Smooth muscle cell (in vitro differentiated cells): ENCODE measurements around the gene PLA2G4E. TPM values are rescaled to one million over a fixed set of nuclear protein-coding genes. Genes with fewer than 3 reads are reported as not detected.

Experiments
- DNase-seq: peaks from one replicate; lab custom pipeline; 2025; ENCODE audit not compliant: unreplicated experiment; lab: John Stamatoyannopoulos, UW
- H2AFZ ChIP-seq: fragments of 200-600 bp; sonication (generic); 2 replicates; pipeline ENCODE4 v1.6.0; 2016; ENCODE audit warnings: antibody characterized with exemption, low read depth, mild to moderate bottlenecking
- H3F3A ChIP-seq: fragments of 200-600 bp; sonication (generic); 2 replicates; pipeline ENCODE4 v1.6.0; 2017; ENCODE audit warnings: antibody characterized with exemption, low read depth
- H3K27ac ChIP-seq: fragments of 200-600 bp; sonication (generic); 2 replicates; pipeline ENCODE4 v1.5.1; 2016; ENCODE audit warnings: low read depth, mild to moderate bottlenecking
- H3K27me3 ChIP-seq: fragments of 200-600 bp; sonication (generic); 2 replicates; pipeline ENCODE4 v1.6.1; 2016; ENCODE audit warnings: low read depth, mild to moderate bottlenecking
- H3K36me3 ChIP-seq: fragments of 200-600 bp; sonication (generic); 2 replicates; pipeline ENCODE4 v1.5.1; 2016; ENCODE audit warnings: low read depth
- H3K4me1 ChIP-seq: fragments of 200-600 bp; sonication (generic); 2 replicates; pipeline ENCODE4 v1.5.1; 2016; ENCODE audit warnings: low read depth
- H3K4me2 ChIP-seq: fragments of 200-600 bp; sonication (generic); 2 replicates; pipeline ENCODE4 v1.6.0; 2016; ENCODE audit warnings: mild to moderate bottlenecking
- H3K4me3 ChIP-seq: fragments of 200-600 bp; sonication (generic); 2 replicates; pipeline ENCODE4 v1.5.1; 2016; ENCODE audit warnings: mild to moderate bottlenecking
- H3K79me2 ChIP-seq: fragments of 200-600 bp; sonication (generic); 2 replicates; pipeline ENCODE4 v1.6.0; 2016; ENCODE audit warnings: low read depth, mild to moderate bottlenecking
- H3K9ac ChIP-seq: fragments of 200-600 bp; sonication (generic); 2 replicates; pipeline ENCODE4 v1.6.0; 2016; ENCODE audit warnings: low read depth
- H3K9me3 ChIP-seq: fragments of 200-600 bp; sonication (generic); replicated peaks from 2 replicates; pipeline ENCODE4 v1.5.1; 2016; ENCODE audit warnings: low read depth
- H4K20me1 ChIP-seq: fragments of 200-600 bp; sonication (generic); 2 replicates; pipeline ENCODE4 v1.6.0; 2016; ENCODE audit warnings: low read depth
- CTCF ChIP-seq: fragments of 200-600 bp; sonication (generic); IDR thresholded peaks from 2 replicates; pipeline ENCODE4 v1.5.1; 2017; ENCODE audit warnings: borderline replicate concordance, mild to moderate bottlenecking, antibody characterized with exemption; ENCODE audit not compliant: insufficient read depth, poor library complexity, severe bottlenecking
- whole genome bisulfite sequencing: methylation state at CpG from one replicate; pipeline ENCODE4 v1.1.7; 2016; ENCODE audit warnings: low lambda C conversion rate; 5-methylcytosine and 5-hydroxymethylcytosine counted together
- polyA plus RNA-seq: library from polyadenylated mRNA; unstranded; fragments of >200 nt; fragmentation: Nextera tagmentation; extraction: Ambion mirVana; gene quantifications from 2 replicates; pipeline ENCODE4 v1.2.1, GENCODE V29; 2016
- total RNA-seq: library from RNA; depleted of rRNA; stranded (reverse); fragments of >200 nt; gene quantifications from 2 replicates; pipeline ENCODE4 v1.2.3, GENCODE V29; 2014

PLA2G4E gene
- total and polyA plus RNA-seq, 2 experiments from 2014 or later = 1.6 TPM; not detected in 1

GRCh38 chr15:41983621-41984571 lies 36.9 kb downstream of the PLA2G4E start:
- 92% methylated on average over 17 of the region's 17 CpGs for WGBS
- Histone ChIP-seq H3K27me3 (no peaks in the 10 kb centered on the region), H3K9me3 (no peaks in the 10 kb centered on the region), H3K27ac (no peak overlapping the region), H3F3A (no peaks in the 10 kb centered on the region), H3K4me3 (no peak overlapping the region), H3K79me2 (no peaks in the 10 kb centered on the region), H3K9ac (no peak overlapping the region), H3K36me3 (no peaks in the 10 kb centered on the region), H3K4me2 (no peak overlapping the region), H3K4me1 (no peaks in the 10 kb centered on the region), H4K20me1 (no peaks in the 10 kb centered on the region), H2AFZ (no peak overlapping the region)
- no peak for DNase-seq
- TF ChIP-seq CTCF = no peak

GRCh38 chr15:41983221-41983620 lies 37.6 kb downstream of the PLA2G4E start:
- Histone ChIP-seq H3K4me2 (no peak overlapping the region), H4K20me1 (no peaks in the 10 kb centered on the region), H3K4me1 (no peaks in the 10 kb centered on the region), H3K27ac (no peak overlapping the region), H3K9ac (no peak overlapping the region), H3K36me3 (no peaks in the 10 kb centered on the region), H3K4me3 (no peak overlapping the region), H3K9me3 (no peaks in the 10 kb centered on the region), H2AFZ (no peak overlapping the region), H3K79me2 (no peaks in the 10 kb centered on the region), H3K27me3 (no peaks in the 10 kb centered on the region), H3F3A (no peaks in the 10 kb centered on the region)
- WGBS = 85% methylated on average over 7 of the region's 7 CpGs
- no peak for DNase-seq
- no peak for TF ChIP-seq CTCF

GRCh38 chr15:41982133-41982930 lies 38.5 kb downstream of the PLA2G4E start:
- Histone ChIP-seq H3K79me2 (no peaks in the 10 kb centered on the region), H3K9ac (no peak overlapping the region), H3K36me3 (no peaks in the 10 kb centered on the region), H3K9me3 (no peaks in the 10 kb centered on the region), H3K4me1 (no peaks in the 10 kb centered on the region), H3K4me2 (no peak overlapping the region), H3F3A (no peaks in the 10 kb centered on the region), H3K27me3 (no peaks in the 10 kb centered on the region), H3K27ac (no peak overlapping the region), H2AFZ (no peak overlapping the region), H4K20me1 (no peaks in the 10 kb centered on the region), H3K4me3 (no peak overlapping the region)
- DNase-seq = no peak
- 75% methylated on average over 10 of the region's 10 CpGs for WGBS
- TF ChIP-seq CTCF = no peak
